Measurements from ENCODE around the gene ATOH8.
"Not testable (repeated sequence)": the region's sequence is repeated elsewhere in the genome, so short reads cannot be mapped to it uniquely, and the experiment has no call there.

The ATOH8 gene

GRCh38 chr2:85753525-85754312, at the start of gene ATOH8:
ATOH8 (plus strand) TSS chr2:85753991; CDS start chr2:85754190, 199 bp downstream.
- no peak for DNase-seq

GRCh38 chr2:85704038-85704437, 49.8 kb upstream of the ATOH8 start:
- no peak for DNase-seq

GRCh38 chr2:85704800-85705679, 48.8 kb upstream of the ATOH8 start:
- DNase-seq = no peak

- no peak for DNase-seq
Measured at GRCh38 chr2:85705680-85706039, 48.1 kb upstream of the ATOH8 start.

- DNase-seq = no peak
Measured at GRCh38 chr2:85706063-85706462, 47.7 kb upstream of the ATOH8 start.

GRCh38 chr2:85706599-85707296, 47.0 kb upstream of the ATOH8 start:
- DNase-seq = no peak

GRCh38 chr2:85707304-85707703, 46.5 kb upstream of the ATOH8 start:
- peak; percentile 13 for DNase-seq

GRCh38 chr2:85708641-85709040, 45.1 kb upstream of the ATOH8 start:
- DNase-seq = no peak

GRCh38 chr2:85709401-85709811, 44.4 kb upstream of the ATOH8 start:
- no peak for DNase-seq

GRCh38 chr2:85710687-85711577, 42.9 kb upstream of the ATOH8 start:
- DNase-seq = peak; percentile 6

- DNase-seq = no peak
Measured at GRCh38 chr2:85711578-85712060, 42.2 kb upstream of the ATOH8 start.

- DNase-seq = no peak
Measured at GRCh38 chr2:85712336-85712735, 41.5 kb upstream of the ATOH8 start.

- DNase-seq = no peak
Measured at GRCh38 chr2:85712849-85713612, 40.8 kb upstream of the ATOH8 start.

- peak; percentile 68 for DNase-seq
Measured at GRCh38 chr2:85713836-85714235, 40.0 kb upstream of the ATOH8 start.

GRCh38 chr2:85714421-85714820, 39.4 kb upstream of the ATOH8 start:
- not testable (repeated sequence) for DNase-seq

GRCh38 chr2:85714841-85715240, 39.0 kb upstream of the ATOH8 start:
- no peak for DNase-seq

- no peak for DNase-seq
Measured at GRCh38 chr2:85716346-85716914, 37.4 kb upstream of the ATOH8 start.

- DNase-seq = no peak
Measured at GRCh38 chr2:85717308-85718008, 36.3 kb upstream of the ATOH8 start.

GRCh38 chr2:85718009-85718391, 35.8 kb upstream of the ATOH8 start:
- no peak for DNase-seq

GRCh38 chr2:85718885-85719492, 34.8 kb upstream of the ATOH8 start:
- DNase-seq = no peak
